GM12878 (cell line): ENCODE data around the gene WDR48. TPM values are rescaled to one million over a fixed set of nuclear protein-coding genes. Genes with fewer than 3 reads are reported as not detected.

Source experiments
- ATAC-seq: fragments of 200-7000 bp; cut with Tn5 transposase; 3 replicates; pipeline ENCODE4 v1.9.1; 2020; ENCODE audit warnings: mild to moderate bottlenecking, moderate library complexity
- BruUV-seq: library from RNA; stranded (reverse); fragments of 400-500 nt; replicated peaks from 2 replicates; lab custom pipeline; 2021; lab: Mats Ljungman, UMichigan
- CTCF ChIA-PET: fragments of 300-600 bp; sonication (Branson Sonifier 250); formaldehyde crosslinking; extraction: SDS; loops from one replicate; lab custom pipeline; 2021; ENCODE audit warnings: inconsistent platforms; lab: Yijun Ruan, JAX
- POLR2A ChIA-PET: fragments of 350-600 bp; formaldehyde crosslinking; extraction: SDS; loops from one replicate; lab custom pipeline; 2021; ENCODE audit warnings: inconsistent platforms; lab: Charles Lee
- RAD21 ChIA-PET: fragments of 300-600 bp; sonication (Branson Sonifier 250); formaldehyde crosslinking; loops from one replicate; lab custom pipeline; 2023; ENCODE audit warnings: antibody characterized with exemption; ENCODE audit not compliant: unreplicated experiment; lab: Charles Lee
- SMC1A ChIA-PET: fragments of 300-600 bp; sonication (Branson Sonifier 250); formaldehyde crosslinking; loops from one replicate; lab custom pipeline; 2023; ENCODE audit not compliant: unreplicated experiment, uncharacterized antibody; lab: Charles Lee
- DNase-seq: peaks from one replicate; pipeline ENCODE4 v3.0.0-alpha.2; 2011; ENCODE audit warnings: low read depth, low spot score
- FAIRE-seq: peaks from 3 replicates; lab custom pipeline; 2011; peaks lifted over from hg19 to GRCh38; lab: Jason Lieb, UNC
- H2AFZ ChIP-seq: 2 replicates; pipeline ENCODE4 v1.6.0; 2011; ENCODE audit warnings: low read depth, low read length, control low read depth; ENCODE audit not compliant: control insufficient read depth
- H3K27ac ChIP-seq: 2 replicates; pipeline ENCODE4 v1.5.1; 2011; ENCODE audit warnings: control low read depth; ENCODE audit not compliant: control insufficient read depth, insufficient read depth
- H3K27me3 ChIP-seq, 2 experiments: replicated peaks in 1 of 2; 2 replicates each; pipeline versions ENCODE4 v1.6.0 to v1.6.1; 2011; ENCODE audit warnings: low read length in 1 of 2; ENCODE audit not compliant: control insufficient read depth in 2 of 2, insufficient read depth in 2 of 2
- H3K36me3 ChIP-seq, 2 experiments: 2 replicates each; pipeline ENCODE4 v1.5.1; 2011; ENCODE audit warnings: low read length in 1 of 2; ENCODE audit not compliant: control insufficient read depth in 2 of 2, insufficient read depth in 2 of 2
- H3K4me1 ChIP-seq: 2 replicates; pipeline ENCODE4 v1.6.1; 2011; ENCODE audit warnings: mild to moderate bottlenecking, low read length, moderate library complexity, mixed read lengths; ENCODE audit not compliant: control insufficient read depth, insufficient read depth
- H3K4me2 ChIP-seq: 2 replicates; pipeline ENCODE4 v1.6.0; 2011; ENCODE audit warnings: control low read depth; ENCODE audit not compliant: control insufficient read depth, insufficient read depth
- H3K4me3 ChIP-seq: fragments of 200-600 bp; sonication (generic); 2 replicates; pipeline ENCODE4 v1.5.1; 2016
- H3K79me2 ChIP-seq: 2 replicates; pipeline ENCODE4 v1.6.0; 2011; ENCODE audit warnings: low read length; ENCODE audit not compliant: control insufficient read depth, insufficient read depth
- H3K9ac ChIP-seq: 2 replicates; pipeline ENCODE4 v1.8.0; 2011; ENCODE audit warnings: low read length, control low read depth, mixed read lengths; ENCODE audit not compliant: control insufficient read depth, insufficient read depth
- H3K9me3 ChIP-seq: replicated peaks from 3 replicates; pipeline ENCODE4 v1.5.1; 2011; ENCODE audit warnings: mild to moderate bottlenecking, low read length; ENCODE audit not compliant: control insufficient read depth, insufficient read depth
- H4K20me1 ChIP-seq: 2 replicates; pipeline ENCODE4 v1.6.0; 2011; ENCODE audit not compliant: control insufficient read depth, insufficient read depth
- BACH1 ChIP-seq: fragments of 450-650 bp; IDR thresholded peaks from 2 replicates; pipeline ENCODE4 v1.6.1; 2017; ENCODE audit warnings: mild to moderate bottlenecking, borderline replicate concordance
- BCL11A ChIP-seq: IDR thresholded peaks from 2 replicates; pipeline ENCODE4 v1.6.1; 2011; ENCODE audit warnings: low read depth, low read length
- EGR1 ChIP-seq, 2 experiments: IDR thresholded peaks; 1 replicate in 1 of 2; 2 replicates in 1 of 2; pipeline ENCODE4 v1.6.1; 2011 to 2012; ENCODE audit warnings: low read depth in 2 of 2, low read length in 2 of 2, borderline replicate concordance in 1 of 2, mild to moderate bottlenecking in 1 of 2, moderate library complexity in 1 of 2
- HDAC2 ChIP-seq: fragments of 200-600 bp; sonication (generic); IDR thresholded peaks from 2 replicates; pipeline ENCODE4 v1.6.1; 2017
- IRF4 ChIP-seq: IDR thresholded peaks from 2 replicates; pipeline ENCODE4 v1.6.1; 2011; ENCODE audit warnings: low read depth, low read length
- MYB ChIP-seq: fragments of 150-350 bp; IDR thresholded peaks from 2 replicates; pipeline ENCODE4 v1.6.1; 2014; ENCODE audit warnings: mild to moderate bottlenecking, low read depth, low read length, borderline replicate concordance
- POLR2AphosphoS2 ChIP-seq: IDR thresholded peaks from 2 replicates; pipeline ENCODE4 v1.6.1; 2011; ENCODE audit warnings: low read depth, mild to moderate bottlenecking, low read length, improper control_type of control experiment, moderate library complexity
- SMC3 ChIP-seq: IDR thresholded peaks from 2 replicates; pipeline ENCODE4 v1.6.1; 2011; ENCODE audit warnings: low read length, improper control_type of control experiment, borderline replicate concordance
- SPI1 ChIP-seq: IDR thresholded peaks from 2 replicates; pipeline ENCODE4 v1.6.1; 2011; ENCODE audit warnings: low read depth, mild to moderate bottlenecking, low read length, moderate library complexity, borderline replicate concordance; ENCODE audit not compliant: insufficient read depth
- SREBF1 ChIP-seq: IDR thresholded peaks from 2 replicates; pipeline ENCODE4 v1.6.1; 2012; ENCODE audit warnings: mild to moderate bottlenecking, low read length
- STAT3 ChIP-seq: IDR thresholded peaks from 2 replicates; pipeline ENCODE4 v1.6.1; 2011; ENCODE audit warnings: low read depth, low read length, improper control_type of control experiment
- TAF1 ChIP-seq: IDR thresholded peaks from 2 replicates; pipeline ENCODE4 v1.6.1; 2011; ENCODE audit warnings: mild to moderate bottlenecking, low read depth, low read length, borderline replicate concordance
- ZBED1 ChIP-seq: IDR thresholded peaks from 2 replicates; pipeline ENCODE4 v1.6.1; 2016; ENCODE audit warnings: borderline replicate concordance
- WGBS: methylation state at CpG from one replicate; pipeline ENCODE4 v1.1.6; 2016; ENCODE audit warnings: low lambda C conversion rate; ENCODE audit not compliant: insufficient replicate concordance, insufficient coverage; ENCODE audit errors: missing lambda C conversion rate; 5-methylcytosine and 5-hydroxymethylcytosine counted together
- in situ Hi-C: fragments of 300-500 bp; cut with MboI; formaldehyde crosslinking; loops from 9 replicates; pipeline ENCODE4 v1.14.3; 2018; ENCODE audit warnings: mixed read lengths
- intact Hi-C: fragments of 100-400 bp; cut with micrococcal nuclease; formaldehyde crosslinking; loops from one replicate; pipeline ENCODE4 v1.14.2; 2022; ENCODE audit not compliant: unreplicated experiment
- polyA plus RNA-seq, 11 experiments: library from polyadenylated mRNA; depleted of rRNA in 4 of 11; unstranded in 6 of 11; stranded (reverse) in 5 of 11; fragments of >200 nt; fragmentation: Nextera tagmentation in 4 of 11; fragmentation: Illumina TruSeq in 1 of 11; extraction: Ambion mirVana in 4 of 11; extraction: Trizol in 1 of 11; gene quantifications; 1 replicate in 1 of 11; 2 replicates in 10 of 11; pipeline versions ENCODE4 v1.2.1 to v1.2.3, GENCODE V29; 2011 to 2016; ENCODE audit warnings: inconsistent platforms in 2 of 11, missing spikeins in 2 of 11, low read depth in 1 of 11
- total RNA-seq, 4 experiments: library from RNA; depleted of rRNA in 3 of 4; stranded (reverse); fragments of >200 nt in 3 of 4; fragmentation: Illumina TruSeq in 1 of 4; extraction: Trizol in 1 of 4; gene quantifications; 2 replicates each; pipeline versions ENCODE4 v1.2.1 to v1.2.3, GENCODE V29; 2013 to 2021
- TF ChIP-seq, protein P1 (sequence below): fragments of 450-650 bp; formaldehyde crosslinking; IDR thresholded peaks from 2 replicates; pipeline ENCODE4 v1.4.0; 2020; ENCODE audit warnings: mild to moderate bottlenecking, moderate library complexity
- TF ChIP-seq, protein P2 (sequence below): IDR thresholded peaks from 2 replicates; pipeline ENCODE4 v1.6.1; 2011; ENCODE audit warnings: borderline replicate concordance, low read depth, mild to moderate bottlenecking, moderate library complexity, low read length; ENCODE audit not compliant: insufficient read depth, poor library complexity, severe bottlenecking
- TF ChIP-seq, protein P3 (sequence below): fragments of 450-650 bp; IDR thresholded peaks from 2 replicates; pipeline ENCODE4 v1.6.1; 2016; ENCODE audit warnings: mild to moderate bottlenecking

Gene WDR48
- total and polyA plus RNA-seq, 10 of the 15 experiments (the other 5 are each of a cell fraction or from before 2014, with no cell fraction given), result 16.8 to 43.8 (median 29.0) TPM

DNA sequence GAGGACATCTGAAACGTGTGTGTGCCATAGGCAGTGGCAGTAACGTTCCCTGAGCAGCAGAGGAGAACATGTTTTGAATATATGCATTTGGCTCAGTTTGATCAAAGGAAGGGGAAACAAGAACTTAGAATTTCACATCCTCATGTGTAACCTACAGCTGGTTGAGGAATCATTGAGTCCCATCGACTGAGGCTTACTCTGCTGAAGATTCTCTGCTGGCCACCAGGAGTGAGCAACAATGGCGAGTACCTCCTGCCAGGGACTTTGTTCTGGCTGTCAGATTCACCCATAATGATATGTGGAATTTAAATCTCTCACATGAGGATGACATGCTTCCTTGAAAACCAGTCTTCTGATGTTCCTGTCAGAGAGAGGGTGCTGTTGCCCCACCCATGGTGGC is 34.3 kb downstream of the WDR48 start (continued):
- TF ChIP-seq, protein P1, sequence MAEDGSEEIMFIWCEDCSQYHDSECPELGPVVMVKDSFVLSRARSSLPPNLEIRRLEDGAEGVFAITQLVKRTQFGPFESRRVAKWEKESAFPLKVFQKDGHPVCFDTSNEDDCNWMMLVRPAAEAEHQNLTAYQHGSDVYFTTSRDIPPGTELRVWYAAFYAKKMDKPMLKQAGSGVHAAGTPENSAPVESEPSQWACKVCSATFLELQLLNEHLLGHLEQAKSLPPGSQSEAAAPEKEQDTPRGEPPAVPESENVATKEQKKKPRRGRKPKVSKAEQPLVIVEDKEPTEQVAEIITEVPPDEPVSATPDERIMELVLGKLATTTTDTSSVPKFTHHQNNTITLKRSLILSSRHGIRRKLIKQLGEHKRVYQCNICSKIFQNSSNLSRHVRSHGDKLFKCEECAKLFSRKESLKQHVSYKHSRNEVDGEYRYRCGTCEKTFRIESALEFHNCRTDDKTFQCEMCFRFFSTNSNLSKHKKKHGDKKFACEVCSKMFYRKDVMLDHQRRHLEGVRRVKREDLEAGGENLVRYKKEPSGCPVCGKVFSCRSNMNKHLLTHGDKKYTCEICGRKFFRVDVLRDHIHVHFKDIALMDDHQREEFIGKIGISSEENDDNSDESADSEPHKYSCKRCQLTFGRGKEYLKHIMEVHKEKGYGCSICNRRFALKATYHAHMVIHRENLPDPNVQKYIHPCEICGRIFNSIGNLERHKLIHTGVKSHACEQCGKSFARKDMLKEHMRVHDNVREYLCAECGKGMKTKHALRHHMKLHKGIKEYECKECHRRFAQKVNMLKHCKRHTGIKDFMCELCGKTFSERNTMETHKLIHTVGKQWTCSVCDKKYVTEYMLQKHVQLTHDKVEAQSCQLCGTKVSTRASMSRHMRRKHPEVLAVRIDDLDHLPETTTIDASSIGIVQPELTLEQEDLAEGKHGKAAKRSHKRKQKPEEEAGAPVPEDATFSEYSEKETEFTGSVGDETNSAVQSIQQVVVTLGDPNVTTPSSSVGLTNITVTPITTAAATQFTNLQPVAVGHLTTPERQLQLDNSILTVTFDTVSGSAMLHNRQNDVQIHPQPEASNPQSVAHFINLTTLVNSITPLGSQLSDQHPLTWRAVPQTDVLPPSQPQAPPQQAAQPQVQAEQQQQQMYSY (CRISPR knock-in tag), result no peak
- TF ChIP-seq SPI1, result 0 out of 2 replicates have a peak, but pooled peaks have one; percentile 15

DNA sequence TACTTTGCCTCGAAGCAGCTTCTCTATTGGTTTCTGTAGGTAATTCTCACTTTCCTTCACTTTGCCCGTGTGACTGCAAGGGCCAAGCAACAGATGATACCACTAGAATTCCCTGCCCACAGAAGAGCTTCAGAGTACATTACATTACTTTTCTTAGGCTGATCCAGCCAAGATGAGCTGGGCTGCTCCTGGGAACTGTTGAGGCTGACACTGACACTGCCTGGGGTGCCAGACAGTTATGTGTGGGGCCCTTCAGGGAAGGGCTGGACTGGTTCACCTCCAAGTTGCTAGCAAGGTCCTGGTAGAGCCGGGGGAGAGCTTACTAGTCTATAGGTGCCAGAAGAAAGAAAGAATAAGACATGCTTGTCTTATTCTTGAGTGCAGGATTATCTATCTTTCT is 36.6 kb downstream of the WDR48 start:
- H3K4me1 ChIP-seq, result 0 out of 2 replicates have a peak, but pooled peaks cover 2% of the 10 kb centered on the region
- FAIRE-seq, result no peak
- ChIA-PET SMC1A (interaction anchor here (1.3 to 1.6 kb wide), 5 partner anchors 8 to 200 kb away, joined by 3 to 6 read pairs (median 5); no protein-coding TSS in a partner anchor), POLR2A (no interaction called here), CTCF (interaction anchor here (0.6 to 1.7 kb wide), 4 partner anchors 20 to 203 kb away, joined by 3 to 5 read pairs (median 4); no protein-coding TSS in a partner anchor), RAD21 (interaction anchor here (1.7 kb wide), 1 partner anchor 20 kb away, joined by 4 read pairs; the partner anchor contains the start of gene TTC21A)
- H3K36me3 ChIP-seq, result peaks cover 4 to 14% of the 10 kb centered on the region in 2 experiments; a peak in 3 of 4 replicates
- 93% methylated on average over 3 of the region's 3 CpGs for WGBS
- no peak overlapping the region for H3K4me2 ChIP-seq
- ATAC-seq, result no peak
- H4K20me1 ChIP-seq, result no peaks in the 10 kb centered on the region
- intact Hi-C loops (no loop called here), in situ Hi-C loops (no loop called here)
- H3K27me3 ChIP-seq, result no peaks in the 10 kb centered on the region
- no peak overlapping the region for H2AFZ ChIP-seq
- no TSS peak for BruUV-seq
- no peak overlapping the region for H3K4me3 ChIP-seq
- DNase-seq, result no peak
- H3K27ac ChIP-seq, result no peak overlapping the region
- no peak for TF ChIP-seq BCL11A
- TF ChIP-seq POLR2AphosphoS2, result no peak
- no peak for TF ChIP-seq HDAC2
- no peak for TF ChIP-seq TAF1
- TF ChIP-seq STAT3, result no peak
- no peak for TF ChIP-seq MYB
- no peak for TF ChIP-seq ZBED1
- TF ChIP-seq IRF4, result no peak
- no peak for TF ChIP-seq SREBF1
- no peak for TF ChIP-seq EGR1 (IDR thresholded peaks at IDR 0.05; ENCODE audit: borderline replicate concordance in 1 of 2, low read depth in 2 of 2, low read length in 2 of 2)
- TF ChIP-seq, protein P2, sequence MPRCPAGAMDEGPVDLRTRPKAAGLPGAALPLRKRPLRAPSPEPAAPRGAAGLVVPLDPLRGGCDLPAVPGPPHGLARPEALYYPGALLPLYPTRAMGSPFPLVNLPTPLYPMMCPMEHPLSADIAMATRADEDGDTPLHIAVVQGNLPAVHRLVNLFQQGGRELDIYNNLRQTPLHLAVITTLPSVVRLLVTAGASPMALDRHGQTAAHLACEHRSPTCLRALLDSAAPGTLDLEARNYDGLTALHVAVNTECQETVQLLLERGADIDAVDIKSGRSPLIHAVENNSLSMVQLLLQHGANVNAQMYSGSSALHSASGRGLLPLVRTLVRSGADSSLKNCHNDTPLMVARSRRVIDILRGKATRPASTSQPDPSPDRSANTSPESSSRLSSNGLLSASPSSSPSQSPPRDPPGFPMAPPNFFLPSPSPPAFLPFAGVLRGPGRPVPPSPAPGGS, result no peak
- TF ChIP-seq BACH1, result no peak
- TF ChIP-seq, protein P3, sequence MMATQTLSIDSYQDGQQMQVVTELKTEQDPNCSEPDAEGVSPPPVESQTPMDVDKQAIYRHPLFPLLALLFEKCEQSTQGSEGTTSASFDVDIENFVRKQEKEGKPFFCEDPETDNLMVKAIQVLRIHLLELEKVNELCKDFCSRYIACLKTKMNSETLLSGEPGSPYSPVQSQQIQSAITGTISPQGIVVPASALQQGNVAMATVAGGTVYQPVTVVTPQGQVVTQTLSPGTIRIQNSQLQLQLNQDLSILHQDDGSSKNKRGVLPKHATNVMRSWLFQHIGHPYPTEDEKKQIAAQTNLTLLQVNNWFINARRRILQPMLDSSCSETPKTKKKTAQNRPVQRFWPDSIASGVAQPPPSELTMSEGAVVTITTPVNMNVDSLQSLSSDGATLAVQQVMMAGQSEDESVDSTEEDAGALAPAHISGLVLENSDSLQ, result no peak
- no peak for TF ChIP-seq SMC3
- no peak overlapping the region for H3K9ac ChIP-seq
- no peaks in the 10 kb centered on the region for H3K9me3 ChIP-seq
- no peaks in the 10 kb centered on the region for H3K79me2 ChIP-seq
